ENCODE results near the gene PTGIR. TPM values are rescaled to one million over a fixed set of nuclear protein-coding genes. Genes with fewer than 3 reads are reported as not detected.

PTGIR gene
- total and polyA plus RNA-seq, 4 donors: 7.8 to 37.0 (median 11.4) TPM

DNA sequence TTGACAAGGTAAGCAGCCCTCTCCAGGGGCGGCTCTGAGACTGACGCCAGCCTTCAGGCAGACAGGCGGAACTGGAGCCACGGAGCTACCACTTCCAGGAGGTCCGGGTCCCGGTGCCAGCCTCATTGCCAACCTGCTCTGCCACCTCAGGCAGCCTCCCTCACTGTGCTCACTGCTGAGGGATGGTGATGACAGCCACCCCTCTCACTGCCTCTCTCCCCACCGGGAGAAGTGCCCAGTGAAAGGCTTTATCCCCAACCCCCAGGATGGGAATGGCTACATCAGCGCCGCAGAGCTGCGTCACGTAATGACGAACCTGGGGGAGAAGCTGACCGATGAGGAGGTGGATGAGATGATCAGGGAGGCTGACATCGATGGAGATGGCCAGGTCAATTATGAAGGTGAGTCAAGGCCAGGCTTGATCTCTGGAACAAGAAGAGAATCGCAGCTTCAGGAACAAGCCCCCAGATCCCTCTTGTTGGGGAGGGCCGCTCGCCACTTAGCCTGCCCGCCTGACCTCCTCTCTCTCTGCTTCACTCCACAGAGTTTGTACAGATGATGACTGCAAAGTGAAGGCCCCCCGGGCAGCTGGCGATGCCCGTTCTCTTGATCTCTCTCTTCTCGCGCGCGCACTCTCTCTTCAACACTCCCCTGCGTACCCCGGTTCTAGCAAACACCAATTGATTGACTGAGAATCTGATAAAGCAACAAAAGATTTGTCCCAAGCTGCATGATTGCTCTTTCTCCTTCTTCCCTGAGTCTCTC, 16.1 kb downstream of the PTGIR start:
- Histone ChIP-seq H3K27ac (ENCODE audit: low read depth in 1 of 2, low read length in 1 of 2) (no peak overlapping the region), H3K4me1 (ENCODE audit: control insufficient read depth in 5 of 5, insufficient read depth in 5 of 5, low read length in 5 of 5) (peaks cover under 1 to 7% (median 4%) of the 10 kb centered on the region in 5 donors), H3K4me3 (no peak overlapping the region), H3K9me3 (ENCODE audit: control insufficient read depth in 4 of 4, insufficient read depth in 3 of 4, low read length in 3 of 4) (no peaks in the 10 kb centered on the region), H3K9ac (ENCODE audit: insufficient read depth in 1 of 2, low read length in 2 of 2) (no peak overlapping the region), H3K36me3 (ENCODE audit: control insufficient read depth in 4 of 4, insufficient read depth in 4 of 4, low read length in 4 of 4) (peaks cover 5 to 54% (median 42%) of the 10 kb centered on the region in 4 donors), H3K27me3 (ENCODE audit: control insufficient read depth in 3 of 3, insufficient read depth in 3 of 3, low read length in 2 of 3) (no peaks in the 10 kb centered on the region)
- 94 to 97% methylated on average over 27 of the region's 27 CpGs for WGBS, 2 donors
- DNase-seq (no peak), ATAC-seq (ENCODE audit: insufficient read depth, low FRiP score) (no peak)
- TF ChIP-seq, protein P1, sequence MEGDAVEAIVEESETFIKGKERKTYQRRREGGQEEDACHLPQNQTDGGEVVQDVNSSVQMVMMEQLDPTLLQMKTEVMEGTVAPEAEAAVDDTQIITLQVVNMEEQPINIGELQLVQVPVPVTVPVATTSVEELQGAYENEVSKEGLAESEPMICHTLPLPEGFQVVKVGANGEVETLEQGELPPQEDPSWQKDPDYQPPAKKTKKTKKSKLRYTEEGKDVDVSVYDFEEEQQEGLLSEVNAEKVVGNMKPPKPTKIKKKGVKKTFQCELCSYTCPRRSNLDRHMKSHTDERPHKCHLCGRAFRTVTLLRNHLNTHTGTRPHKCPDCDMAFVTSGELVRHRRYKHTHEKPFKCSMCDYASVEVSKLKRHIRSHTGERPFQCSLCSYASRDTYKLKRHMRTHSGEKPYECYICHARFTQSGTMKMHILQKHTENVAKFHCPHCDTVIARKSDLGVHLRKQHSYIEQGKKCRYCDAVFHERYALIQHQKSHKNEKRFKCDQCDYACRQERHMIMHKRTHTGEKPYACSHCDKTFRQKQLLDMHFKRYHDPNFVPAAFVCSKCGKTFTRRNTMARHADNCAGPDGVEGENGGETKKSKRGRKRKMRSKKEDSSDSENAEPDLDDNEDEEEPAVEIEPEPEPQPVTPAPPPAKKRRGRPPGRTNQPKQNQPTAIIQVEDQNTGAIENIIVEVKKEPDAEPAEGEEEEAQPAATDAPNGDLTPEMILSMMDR (IDR thresholded peaks at IDR 0.05; ENCODE audit: control extremely low read depth, extremely low read depth): no peak

DNA sequence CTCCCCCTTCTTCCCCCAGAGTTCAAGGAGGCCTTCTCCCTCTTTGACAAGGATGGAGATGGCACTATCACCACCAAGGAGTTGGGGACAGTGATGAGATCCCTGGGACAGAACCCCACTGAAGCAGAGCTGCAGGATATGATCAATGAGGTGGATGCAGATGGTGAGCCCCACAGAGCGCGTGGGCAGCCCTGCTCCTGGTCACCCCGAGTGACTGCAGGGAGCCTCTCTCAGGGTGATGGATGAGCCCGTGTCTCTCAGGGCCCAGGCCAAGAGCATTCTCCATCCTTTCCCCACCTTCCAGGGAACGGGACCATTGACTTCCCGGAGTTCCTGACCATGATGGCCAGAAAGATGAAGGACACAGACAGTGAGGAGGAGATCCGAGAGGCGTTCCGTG, 16.7 kb downstream of the PTGIR start:
- ATAC-seq (ENCODE audit: insufficient read depth, low FRiP score) (no peak), DNase-seq (no peak)
- Histone ChIP-seq H3K4me3 (no peak overlapping the region), H3K36me3 (ENCODE audit: control insufficient read depth in 4 of 4, insufficient read depth in 4 of 4, low read length in 4 of 4) (peaks cover 5 to 54% (median 42%) of the 10 kb centered on the region in 4 donors), H3K9ac (ENCODE audit: insufficient read depth in 1 of 2, low read length in 2 of 2) (no peak overlapping the region), H3K9me3 (ENCODE audit: control insufficient read depth in 4 of 4, insufficient read depth in 3 of 4, low read length in 3 of 4) (no peaks in the 10 kb centered on the region), H3K27ac (ENCODE audit: low read depth in 1 of 2, low read length in 1 of 2) (no peak overlapping the region), H3K4me1 (ENCODE audit: control insufficient read depth in 5 of 5, insufficient read depth in 5 of 5, low read length in 5 of 5) (peaks cover 3 to 13% (median 7%) of the 10 kb centered on the region in 5 donors), H3K27me3 (ENCODE audit: control insufficient read depth in 3 of 3, insufficient read depth in 3 of 3, low read length in 2 of 3) (no peaks in the 10 kb centered on the region)
- TF ChIP-seq, protein P1 (IDR thresholded peaks at IDR 0.05; ENCODE audit: control extremely low read depth, extremely low read depth): no peak
- WGBS, 2 donors: 95 to 96% methylated on average over 9 of the region's 9 CpGs

DNA sequence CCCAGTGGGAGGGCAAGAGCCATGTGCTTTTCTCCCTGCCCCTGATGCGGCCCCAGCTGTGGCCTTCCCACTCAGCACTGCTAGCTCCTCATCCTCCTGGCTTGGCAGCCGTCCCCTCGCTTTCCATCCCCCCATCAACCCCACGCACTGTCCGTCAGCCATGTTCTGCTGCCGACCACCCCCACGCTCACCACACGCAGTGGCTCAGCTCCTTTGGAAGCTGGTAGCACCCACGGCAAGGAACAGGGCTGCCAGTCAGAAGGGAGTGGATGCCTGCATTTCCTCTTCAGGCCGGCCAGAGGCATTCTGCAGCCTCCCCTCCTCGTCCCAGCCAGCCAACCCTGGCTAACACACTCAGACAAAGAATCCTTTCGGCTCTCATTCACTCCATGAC, 17.4 kb downstream of the PTGIR start:
- Histone ChIP-seq H3K4me3 (no peak overlapping the region), H3K9ac (ENCODE audit: insufficient read depth in 1 of 2, low read length in 2 of 2) (no peak overlapping the region), H3K4me1 (ENCODE audit: control insufficient read depth in 5 of 5, insufficient read depth in 5 of 5, low read length in 5 of 5) (peaks cover 7 to 20% (median 13%) of the 10 kb centered on the region in 5 donors), H3K27ac (ENCODE audit: low read depth in 1 of 2, low read length in 1 of 2) (no peak overlapping the region), H3K27me3 (ENCODE audit: control insufficient read depth in 3 of 3, insufficient read depth in 3 of 3, low read length in 2 of 3) (no peaks in the 10 kb centered on the region), H3K36me3 (ENCODE audit: control insufficient read depth in 4 of 4, insufficient read depth in 4 of 4, low read length in 4 of 4) (peaks cover 5 to 54% (median 42%) of the 10 kb centered on the region in 4 donors), H3K9me3 (ENCODE audit: control insufficient read depth in 4 of 4, insufficient read depth in 3 of 4, low read length in 3 of 4) (no peaks in the 10 kb centered on the region)
- 92 to 94% methylated on average over 12 of the region's 12 CpGs for WGBS, 2 donors
- TF ChIP-seq, protein P1 (IDR thresholded peaks at IDR 0.05; ENCODE audit: control extremely low read depth, extremely low read depth): no peak
- ATAC-seq (ENCODE audit: insufficient read depth, low FRiP score) (no peak), DNase-seq (no peak)
